ENCODE measurements around the gene ALG14.

The ALG14 gene

GRCh38 chr1:94979656-94980581, 92.8 kb downstream of the ALG14 start:
- DNase-seq = no peak

- DNase-seq = no peak
These were observed 93.6 kb downstream of the ALG14 start for GRCh38 chr1:94979131-94979530.

- DNase-seq = no peak
These were observed 94.3 kb downstream of the ALG14 start for GRCh38 chr1:94978401-94978800.

GRCh38 chr1:94976971-94977548, 95.7 kb downstream of the ALG14 start:
- DNase-seq = no peak

- no peak for DNase-seq
These were observed 97.9 kb downstream of the ALG14 start for GRCh38 chr1:94974824-94975223.

GRCh38 chr1:94974241-94974640, 98.5 kb downstream of the ALG14 start:
- DNase-seq = no peak

- DNase-seq = no peak
These were observed 99.3 kb downstream of the ALG14 start for GRCh38 chr1:94973309-94973922.

GRCh38 chr1:94971491-94971924, 101.2 kb downstream of the ALG14 start:
- DNase-seq = no peak

GRCh38 chr1:94970783-94971182, 102.0 kb downstream of the ALG14 start:
- no peak for DNase-seq

- no peak for DNase-seq
These were observed 103.6 kb downstream of the ALG14 start for GRCh38 chr1:94969137-94969536.

- DNase-seq = no peak
These were observed 106.7 kb downstream of the ALG14 start for GRCh38 chr1:94966033-94966432.

- DNase-seq = no peak
These were observed 108.9 kb downstream of the ALG14 start for GRCh38 chr1:94963864-94964263.

GRCh38 chr1:94962409-94963265, 110.1 kb downstream of the ALG14 start:
- no peak for DNase-seq

- no peak for DNase-seq
These were observed 110.8 kb downstream of the ALG14 start for GRCh38 chr1:94961988-94962387.

GRCh38 chr1:94961582-94961981, 111.2 kb downstream of the ALG14 start:
- DNase-seq = no peak

- DNase-seq = no peak
These were observed 114.7 kb downstream of the ALG14 start for GRCh38 chr1:94958081-94958480.

GRCh38 chr1:94955767-94956632, 116.8 kb downstream of the ALG14 start:
- no peak for DNase-seq

GRCh38 chr1:94954263-94955220, 118.2 kb downstream of the ALG14 start:
- DNase-seq = no peak

GRCh38 chr1:94953746-94954145, 119.0 kb downstream of the ALG14 start:
- no peak for DNase-seq

- DNase-seq = no peak
These were observed 119.6 kb downstream of the ALG14 start for GRCh38 chr1:94953107-94953506.

GRCh38 chr1:94952539-94952938, 120.2 kb downstream of the ALG14 start:
- no peak for DNase-seq
